H1 (cell line): Measurements from ENCODE around the gene BCAS3. TPM values are rescaled to one million over a fixed set of nuclear protein-coding genes. Genes with fewer than 3 reads are reported as not detected.

ENCODE experiments used
- CHD2 ChIP-seq: IDR thresholded peaks from 2 replicates; pipeline ENCODE4 v1.6.1; 2012; ENCODE audit warnings: low read length, improper control_type of control experiment
- KDM1A ChIP-seq: fragments of 200-600, 300-600 bp; sonication (generic); IDR thresholded peaks from 2 replicates; pipeline ENCODE4 v1.7.1; 2016; ENCODE audit warnings: mild to moderate bottlenecking, low read length, borderline replicate concordance
- TAF1 ChIP-seq: IDR thresholded peaks from 2 replicates; pipeline ENCODE4 v1.6.1; 2011; ENCODE audit warnings: mild to moderate bottlenecking, low read depth, low read length
- polyA plus RNA-seq, 7 experiments: library from polyadenylated mRNA; depleted of rRNA in 3 of 7; stranded (reverse) in 5 of 7; unstranded in 2 of 7; fragments of >200 nt in 5 of 7; fragments of 200-250 nt in 2 of 7; gene quantifications; 1 replicate in 5 of 7; 2 replicates in 1 of 7; 4 replicates in 1 of 7; pipeline versions ENCODE4 v1.2.1 to v1.2.3, GENCODE V29; 2011 to 2013; ENCODE audit warnings: missing spikeins in 2 of 7, mixed read lengths in 2 of 7
- total RNA-seq: library from RNA; stranded (reverse); fragmentation: NEBNext Ultra II Directional; extraction: Animal tissue kit (Norgen Biotek cat#: 25700); gene quantifications from 2 replicates; pipeline ENCODE4 v1.2.1, GENCODE V29; 2021
- TF ChIP-seq, protein P1 (sequence below): fragments of 300-600 bp; sonication (generic); IDR thresholded peaks from 2 replicates; pipeline ENCODE4 v1.7.1; 2012; ENCODE audit warnings: low read length, moderate library complexity, mild to moderate bottlenecking, inconsistent platforms; ENCODE audit not compliant: insufficient replicate concordance

Gene BCAS3
- total and polyA plus RNA-seq, 2 of the 8 experiments (the other 6 are each of a cell fraction or from before 2014, with no cell fraction given): 9.9 to 13.3 TPM

DNA sequence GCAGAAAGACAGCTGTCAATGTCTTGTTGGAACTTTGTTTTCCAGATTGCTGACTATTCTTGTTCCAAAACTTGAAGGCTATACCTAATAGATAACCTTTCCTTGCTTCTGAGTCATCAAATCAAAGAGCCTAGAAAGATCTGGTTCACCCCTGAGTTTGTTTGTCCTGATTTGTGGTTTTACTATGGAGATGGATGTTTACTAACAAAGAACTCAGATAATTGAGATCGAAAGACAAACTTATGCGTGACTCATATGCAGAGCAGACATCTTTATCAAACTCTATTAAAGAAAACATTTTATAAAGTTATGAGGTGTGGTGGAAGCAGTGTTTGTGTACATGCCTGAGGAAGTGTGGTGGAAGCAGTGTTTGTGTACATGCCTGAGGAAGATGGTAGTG, 410.9 kb downstream of the BCAS3 start (continued):
- TF ChIP-seq, protein P1, sequence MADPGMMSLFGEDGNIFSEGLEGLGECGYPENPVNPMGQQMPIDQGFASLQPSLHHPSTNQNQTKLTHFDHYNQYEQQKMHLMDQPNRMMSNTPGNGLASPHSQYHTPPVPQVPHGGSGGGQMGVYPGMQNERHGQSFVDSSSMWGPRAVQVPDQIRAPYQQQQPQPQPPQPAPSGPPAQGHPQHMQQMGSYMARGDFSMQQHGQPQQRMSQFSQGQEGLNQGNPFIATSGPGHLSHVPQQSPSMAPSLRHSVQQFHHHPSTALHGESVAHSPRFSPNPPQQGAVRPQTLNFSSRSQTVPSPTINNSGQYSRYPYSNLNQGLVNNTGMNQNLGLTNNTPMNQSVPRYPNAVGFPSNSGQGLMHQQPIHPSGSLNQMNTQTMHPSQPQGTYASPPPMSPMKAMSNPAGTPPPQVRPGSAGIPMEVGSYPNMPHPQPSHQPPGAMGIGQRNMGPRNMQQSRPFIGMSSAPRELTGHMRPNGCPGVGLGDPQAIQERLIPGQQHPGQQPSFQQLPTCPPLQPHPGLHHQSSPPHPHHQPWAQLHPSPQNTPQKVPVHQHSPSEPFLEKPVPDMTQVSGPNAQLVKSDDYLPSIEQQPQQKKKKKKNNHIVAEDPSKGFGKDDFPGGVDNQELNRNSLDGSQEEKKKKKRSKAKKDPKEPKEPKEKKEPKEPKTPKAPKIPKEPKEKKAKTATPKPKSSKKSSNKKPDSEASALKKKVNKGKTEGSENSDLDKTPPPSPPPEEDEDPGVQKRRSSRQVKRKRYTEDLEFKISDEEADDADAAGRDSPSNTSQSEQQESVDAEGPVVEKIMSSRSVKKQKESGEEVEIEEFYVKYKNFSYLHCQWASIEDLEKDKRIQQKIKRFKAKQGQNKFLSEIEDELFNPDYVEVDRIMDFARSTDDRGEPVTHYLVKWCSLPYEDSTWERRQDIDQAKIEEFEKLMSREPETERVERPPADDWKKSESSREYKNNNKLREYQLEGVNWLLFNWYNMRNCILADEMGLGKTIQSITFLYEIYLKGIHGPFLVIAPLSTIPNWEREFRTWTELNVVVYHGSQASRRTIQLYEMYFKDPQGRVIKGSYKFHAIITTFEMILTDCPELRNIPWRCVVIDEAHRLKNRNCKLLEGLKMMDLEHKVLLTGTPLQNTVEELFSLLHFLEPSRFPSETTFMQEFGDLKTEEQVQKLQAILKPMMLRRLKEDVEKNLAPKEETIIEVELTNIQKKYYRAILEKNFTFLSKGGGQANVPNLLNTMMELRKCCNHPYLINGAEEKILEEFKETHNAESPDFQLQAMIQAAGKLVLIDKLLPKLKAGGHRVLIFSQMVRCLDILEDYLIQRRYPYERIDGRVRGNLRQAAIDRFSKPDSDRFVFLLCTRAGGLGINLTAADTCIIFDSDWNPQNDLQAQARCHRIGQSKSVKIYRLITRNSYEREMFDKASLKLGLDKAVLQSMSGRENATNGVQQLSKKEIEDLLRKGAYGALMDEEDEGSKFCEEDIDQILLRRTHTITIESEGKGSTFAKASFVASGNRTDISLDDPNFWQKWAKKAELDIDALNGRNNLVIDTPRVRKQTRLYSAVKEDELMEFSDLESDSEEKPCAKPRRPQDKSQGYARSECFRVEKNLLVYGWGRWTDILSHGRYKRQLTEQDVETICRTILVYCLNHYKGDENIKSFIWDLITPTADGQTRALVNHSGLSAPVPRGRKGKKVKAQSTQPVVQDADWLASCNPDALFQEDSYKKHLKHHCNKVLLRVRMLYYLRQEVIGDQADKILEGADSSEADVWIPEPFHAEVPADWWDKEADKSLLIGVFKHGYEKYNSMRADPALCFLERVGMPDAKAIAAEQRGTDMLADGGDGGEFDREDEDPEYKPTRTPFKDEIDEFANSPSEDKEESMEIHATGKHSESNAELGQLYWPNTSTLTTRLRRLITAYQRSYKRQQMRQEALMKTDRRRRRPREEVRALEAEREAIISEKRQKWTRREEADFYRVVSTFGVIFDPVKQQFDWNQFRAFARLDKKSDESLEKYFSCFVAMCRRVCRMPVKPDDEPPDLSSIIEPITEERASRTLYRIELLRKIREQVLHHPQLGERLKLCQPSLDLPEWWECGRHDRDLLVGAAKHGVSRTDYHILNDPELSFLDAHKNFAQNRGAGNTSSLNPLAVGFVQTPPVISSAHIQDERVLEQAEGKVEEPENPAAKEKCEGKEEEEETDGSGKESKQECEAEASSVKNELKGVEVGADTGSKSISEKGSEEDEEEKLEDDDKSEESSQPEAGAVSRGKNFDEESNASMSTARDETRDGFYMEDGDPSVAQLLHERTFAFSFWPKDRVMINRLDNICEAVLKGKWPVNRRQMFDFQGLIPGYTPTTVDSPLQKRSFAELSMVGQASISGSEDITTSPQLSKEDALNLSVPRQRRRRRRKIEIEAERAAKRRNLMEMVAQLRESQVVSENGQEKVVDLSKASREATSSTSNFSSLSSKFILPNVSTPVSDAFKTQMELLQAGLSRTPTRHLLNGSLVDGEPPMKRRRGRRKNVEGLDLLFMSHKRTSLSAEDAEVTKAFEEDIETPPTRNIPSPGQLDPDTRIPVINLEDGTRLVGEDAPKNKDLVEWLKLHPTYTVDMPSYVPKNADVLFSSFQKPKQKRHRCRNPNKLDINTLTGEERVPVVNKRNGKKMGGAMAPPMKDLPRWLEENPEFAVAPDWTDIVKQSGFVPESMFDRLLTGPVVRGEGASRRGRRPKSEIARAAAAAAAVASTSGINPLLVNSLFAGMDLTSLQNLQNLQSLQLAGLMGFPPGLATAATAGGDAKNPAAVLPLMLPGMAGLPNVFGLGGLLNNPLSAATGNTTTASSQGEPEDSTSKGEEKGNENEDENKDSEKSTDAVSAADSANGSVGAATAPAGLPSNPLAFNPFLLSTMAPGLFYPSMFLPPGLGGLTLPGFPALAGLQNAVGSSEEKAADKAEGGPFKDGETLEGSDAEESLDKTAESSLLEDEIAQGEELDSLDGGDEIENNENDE: no peak
- TF ChIP-seq KDM1A (no peak), CHD2 (no peak), TAF1 (no peak)
- TF ChIP-seq, all 59 proteins: peak for 0
